ENCODE results near the gene RNF112. TPM values are rescaled to one million over a fixed set of nuclear protein-coding genes. Genes with fewer than 3 reads are reported as not detected.

RNF112 gene
- total RNA-seq, 4 donors from 2014 or later = 2.3 to 5.4 (median 4.3) TPM

DNA sequence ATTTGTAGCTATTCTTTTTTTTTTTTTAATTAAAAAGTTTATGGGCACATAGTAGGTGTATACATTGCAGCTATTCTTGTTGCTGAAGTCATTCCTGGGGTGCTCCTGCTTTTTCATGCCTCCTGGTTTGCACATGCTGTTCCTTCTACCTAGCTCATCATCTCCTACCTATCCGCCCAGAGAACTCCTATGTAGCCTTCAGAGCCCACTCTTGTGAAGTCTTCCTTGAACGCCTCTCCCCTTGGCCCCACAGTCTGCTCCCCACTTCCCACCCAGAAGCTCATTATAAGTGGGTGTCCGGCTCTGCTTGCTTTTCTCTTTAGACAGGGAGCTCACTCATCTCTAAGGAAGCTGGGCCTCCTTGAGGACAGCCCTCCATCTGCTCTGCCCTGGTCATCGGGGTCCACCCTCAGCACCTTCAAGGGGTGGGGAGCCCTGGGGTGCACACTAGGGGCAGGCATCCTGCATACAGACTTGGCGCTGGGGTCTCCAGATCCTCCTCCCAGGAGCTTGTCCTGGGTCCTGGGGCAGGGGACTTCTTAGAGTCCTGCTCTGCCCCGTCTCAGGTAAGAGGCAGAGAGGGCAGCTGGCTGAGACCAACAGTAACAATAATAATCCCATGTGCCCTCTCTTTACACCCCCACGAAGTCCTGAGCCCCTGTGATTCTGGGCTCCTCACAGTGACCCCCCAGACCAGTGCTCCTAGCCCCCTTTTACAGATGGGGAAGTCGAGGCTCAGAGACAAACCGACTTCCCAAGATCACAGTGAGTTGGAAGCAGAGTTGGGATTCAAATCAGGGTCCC, 45.0 kb upstream of the RNF112 start:
- TF ChIP-seq, protein P1, sequence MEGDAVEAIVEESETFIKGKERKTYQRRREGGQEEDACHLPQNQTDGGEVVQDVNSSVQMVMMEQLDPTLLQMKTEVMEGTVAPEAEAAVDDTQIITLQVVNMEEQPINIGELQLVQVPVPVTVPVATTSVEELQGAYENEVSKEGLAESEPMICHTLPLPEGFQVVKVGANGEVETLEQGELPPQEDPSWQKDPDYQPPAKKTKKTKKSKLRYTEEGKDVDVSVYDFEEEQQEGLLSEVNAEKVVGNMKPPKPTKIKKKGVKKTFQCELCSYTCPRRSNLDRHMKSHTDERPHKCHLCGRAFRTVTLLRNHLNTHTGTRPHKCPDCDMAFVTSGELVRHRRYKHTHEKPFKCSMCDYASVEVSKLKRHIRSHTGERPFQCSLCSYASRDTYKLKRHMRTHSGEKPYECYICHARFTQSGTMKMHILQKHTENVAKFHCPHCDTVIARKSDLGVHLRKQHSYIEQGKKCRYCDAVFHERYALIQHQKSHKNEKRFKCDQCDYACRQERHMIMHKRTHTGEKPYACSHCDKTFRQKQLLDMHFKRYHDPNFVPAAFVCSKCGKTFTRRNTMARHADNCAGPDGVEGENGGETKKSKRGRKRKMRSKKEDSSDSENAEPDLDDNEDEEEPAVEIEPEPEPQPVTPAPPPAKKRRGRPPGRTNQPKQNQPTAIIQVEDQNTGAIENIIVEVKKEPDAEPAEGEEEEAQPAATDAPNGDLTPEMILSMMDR (IDR thresholded peaks at IDR 0.05) = no peak
- TF ChIP-seq POLR2A (IDR thresholded peaks at IDR 0.05; ENCODE audit: low read depth) = no peak
- no peak for TF ChIP-seq POLR2AphosphoS5 (IDR thresholded peaks at IDR 0.05)
- no peak for TF ChIP-seq EP300 (IDR thresholded peaks at IDR 0.05)
- Histone ChIP-seq H3K4me3 (no peak overlapping the region), H3K9me3 (no peaks in the 10 kb centered on the region), H3K27ac (replicated peaks in 1 of 4) (no peak overlapping the region), H3K4me1 (peaks cover 23 to 37% (median 32%) of the 10 kb centered on the region in 4 donors), H3K36me3 (no peaks in the 10 kb centered on the region), H3K27me3 (no peaks in the 10 kb centered on the region)
- WGBS = 93% methylated on average over 7 of the region's 9 CpGs
- no peak for DNase-seq (ENCODE audit: extremely low spot score)
- intact Hi-C loops (cut with DNase I) = loop anchor here (10.0 kb wide), 2 partner anchors 139 to 399 kb away; no protein-coding TSS in a partner anchor

DNA sequence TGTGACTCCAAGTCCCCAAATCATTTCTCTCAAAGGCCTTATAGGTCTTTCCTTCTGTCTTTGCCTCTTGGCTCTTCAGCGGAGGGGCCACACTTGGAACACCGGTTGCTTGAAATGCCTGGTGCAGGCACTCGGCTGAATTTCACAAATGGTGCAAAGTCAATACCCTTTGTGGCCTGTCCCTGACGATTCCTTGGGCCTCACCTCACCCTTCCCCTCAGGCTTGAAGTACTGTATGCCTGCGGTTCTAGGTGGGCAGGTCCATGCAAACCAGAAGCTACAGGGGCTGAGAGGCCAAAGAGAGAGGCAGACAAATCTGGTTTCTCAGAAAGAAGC, 44.4 kb upstream of the RNF112 start:
- DNase-seq (ENCODE audit: extremely low spot score) = no peak
- Histone ChIP-seq H3K4me1 (peaks cover 27 to 32% (median 28%) of the 10 kb centered on the region in 4 donors), H3K27ac (replicated peaks in 1 of 4) (no peak overlapping the region), H3K27me3 (no peaks in the 10 kb centered on the region), H3K36me3 (no peaks in the 10 kb centered on the region), H3K9me3 (no peaks in the 10 kb centered on the region), H3K4me3 (no peak overlapping the region)
- WGBS = 95% methylated on average over 5 of the region's 5 CpGs
- intact Hi-C loops (cut with DNase I) = loop anchor here (10.0 kb wide), 2 partner anchors 138 to 398 kb away; no protein-coding TSS in a partner anchor
- TF ChIP-seq POLR2AphosphoS5 (IDR thresholded peaks at IDR 0.05) (no peak), EP300 (IDR thresholded peaks at IDR 0.05) (no peak), POLR2A (IDR thresholded peaks at IDR 0.05; ENCODE audit: low read depth) (no peak)
- TF ChIP-seq, protein P1 (IDR thresholded peaks at IDR 0.05) = no peak

DNA sequence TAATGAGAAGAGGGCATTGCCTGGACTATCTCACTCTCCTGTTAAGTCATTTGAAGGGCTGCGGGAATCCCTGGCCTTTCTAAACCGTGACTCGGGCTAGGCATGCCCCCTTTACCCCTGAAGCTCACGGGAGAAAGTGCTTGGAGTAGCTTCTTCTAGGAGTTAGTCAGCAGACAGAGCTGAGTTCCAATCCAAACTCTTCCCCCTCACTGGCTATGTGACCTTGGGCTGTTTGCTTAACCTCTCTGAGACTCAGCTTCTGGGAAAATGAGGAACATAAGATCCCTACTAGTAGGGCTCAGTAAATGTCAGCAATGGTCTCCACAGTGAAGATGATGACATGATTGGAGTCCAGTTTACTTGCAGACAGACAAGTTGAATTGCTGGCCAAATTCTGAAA, 42.8 kb upstream of the RNF112 start:
- H3K4me3 ChIP-seq = no peak overlapping the region
- no peak overlapping the region for H3K27ac ChIP-seq (replicated peaks in 1 of 4)
- H3K36me3 ChIP-seq = no peaks in the 10 kb centered on the region
- peaks cover 16 to 21% (median 17%) of the 10 kb centered on the region in 4 donors for H3K4me1 ChIP-seq
- no peak for DNase-seq (ENCODE audit: extremely low spot score)
- no peaks in the 10 kb centered on the region for H3K27me3 ChIP-seq
- intact Hi-C loops (cut with DNase I) = loop anchor here (10.0 kb wide), 2 partner anchors 137 to 397 kb away; no protein-coding TSS in a partner anchor
- TF ChIP-seq EP300 (IDR thresholded peaks at IDR 0.05) = no peak
- TF ChIP-seq, protein P1 (IDR thresholded peaks at IDR 0.05) = no peak
- no peak for TF ChIP-seq POLR2A (IDR thresholded peaks at IDR 0.05; ENCODE audit: low read depth)
- no peak for TF ChIP-seq POLR2AphosphoS5 (IDR thresholded peaks at IDR 0.05)
- 100% methylated on average over 4 of the region's 4 CpGs for WGBS
- H3K9me3 ChIP-seq = no peaks in the 10 kb centered on the region

DNA sequence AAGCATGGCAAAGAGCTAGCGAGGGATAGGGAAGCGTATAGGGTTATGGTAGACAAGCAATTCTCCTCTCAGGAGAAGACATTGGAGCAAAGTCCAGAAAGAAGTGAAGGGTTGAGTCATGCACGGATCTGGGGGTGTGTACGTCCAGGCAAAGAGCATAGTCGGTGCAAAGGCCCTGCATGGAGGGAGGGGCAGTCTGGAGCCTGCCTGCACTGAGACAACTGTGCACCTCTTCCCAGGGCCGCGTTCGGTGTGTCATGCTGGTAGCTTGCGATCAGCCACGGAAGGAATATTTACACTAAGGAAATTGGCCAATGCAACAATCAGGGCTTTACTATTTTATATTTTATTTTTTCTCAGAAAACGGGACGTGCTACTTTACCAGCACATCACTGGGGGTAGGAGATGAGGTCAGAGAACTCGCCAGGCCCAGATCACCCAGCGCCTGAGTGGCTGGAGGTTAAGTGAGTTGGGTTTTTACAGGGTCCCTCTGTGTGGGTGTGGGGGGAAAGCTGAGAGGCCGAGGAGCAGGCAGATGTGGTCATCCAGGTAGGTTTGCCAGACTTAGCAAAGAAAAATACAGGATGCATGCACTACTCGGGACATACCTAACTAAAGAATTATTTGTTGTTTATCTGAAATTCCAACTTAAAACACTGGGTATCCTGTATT, 41.8 kb upstream of the RNF112 start:
- Histone ChIP-seq H3K36me3 (no peaks in the 10 kb centered on the region), H3K4me1 (peaks cover 14 to 18% (median 15%) of the 10 kb centered on the region in 4 donors), H3K4me3 (no peak overlapping the region), H3K9me3 (no peaks in the 10 kb centered on the region), H3K27me3 (no peaks in the 10 kb centered on the region), H3K27ac (replicated peaks in 1 of 4) (no peak overlapping the region)
- WGBS = 91% methylated on average over 16 of the region's 16 CpGs
- intact Hi-C loops (cut with DNase I) = loop anchor here (10.0 kb wide), 2 partner anchors 136 to 396 kb away; no protein-coding TSS in a partner anchor
- TF ChIP-seq POLR2AphosphoS5 (IDR thresholded peaks at IDR 0.05) (no peak), POLR2A (IDR thresholded peaks at IDR 0.05; ENCODE audit: low read depth) (no peak), EP300 (IDR thresholded peaks at IDR 0.05) (no peak)
- TF ChIP-seq, protein P1 (IDR thresholded peaks at IDR 0.05) = no peak
- no peak for DNase-seq (ENCODE audit: extremely low spot score)
